Trophoblast cell (in vitro differentiated cells and primary cell): ENCODE results near the gene PFAS.
A peak's percentile ranks its signal among the peaks of the same experiment; 100 is the strongest.

Experiments
- DNase-seq, 2 donors: peaks; one replicate each; pipeline ENCODE4 v3.0.0-alpha.2; 2016
- H2AFZ ChIP-seq: 2 replicates; pipeline ENCODE4 v1.6.1; 2013; ENCODE audit warnings: low read length, moderate library complexity, mild to moderate bottlenecking; ENCODE audit not compliant: insufficient read depth, poor library complexity
- H2AK5ac ChIP-seq: 2 replicates; pipeline ENCODE4 v1.6.1; 2013; ENCODE audit warnings: mild to moderate bottlenecking, low read length
- H2BK120ac ChIP-seq: 2 replicates; pipeline ENCODE4 v1.6.1; 2013; ENCODE audit warnings: low read length, mild to moderate bottlenecking, moderate library complexity; ENCODE audit not compliant: insufficient read depth, poor library complexity
- H2BK12ac ChIP-seq: 2 replicates; pipeline ENCODE4 v1.6.1; 2013; ENCODE audit warnings: mild to moderate bottlenecking, low read length, moderate library complexity
- H2BK5ac ChIP-seq: 2 replicates; pipeline ENCODE4 v1.6.1; 2013; ENCODE audit warnings: low read length, low read depth, moderate library complexity, mild to moderate bottlenecking; ENCODE audit not compliant: poor library complexity
- H3K14ac ChIP-seq: 2 replicates; pipeline ENCODE4 v1.6.1; 2013; ENCODE audit warnings: mild to moderate bottlenecking, low read length
- H3K18ac ChIP-seq: 2 replicates; pipeline ENCODE4 v1.6.1; 2013; ENCODE audit warnings: mild to moderate bottlenecking, low read length
- H3K23ac ChIP-seq: 2 replicates; pipeline ENCODE4 v1.6.1; 2013; ENCODE audit warnings: low read length
- H3K27ac ChIP-seq: 2 replicates; pipeline ENCODE4 v1.5.1; 2013; ENCODE audit warnings: low read depth, mild to moderate bottlenecking, inconsistent platforms, low read length, moderate library complexity
- H3K27me3 ChIP-seq: 2 replicates; pipeline ENCODE4 v1.6.1; 2013; ENCODE audit warnings: inconsistent platforms, mild to moderate bottlenecking, low read length, moderate library complexity; ENCODE audit not compliant: insufficient read depth
- H3K36me3 ChIP-seq, 2 experiments: 1 replicate in 1 of 2; 2 replicates in 1 of 2; pipeline ENCODE4 v1.6.1; 2013; ENCODE audit warnings: low read length in 2 of 2, mild to moderate bottlenecking in 2 of 2, moderate library complexity in 1 of 2; ENCODE audit not compliant: insufficient read depth in 2 of 2, control insufficient read depth in 1 of 2
- H3K4ac ChIP-seq: 2 replicates; pipeline ENCODE4 v1.6.1; 2013; ENCODE audit warnings: low read depth, mild to moderate bottlenecking, low read length, moderate library complexity
- H3K4me1 ChIP-seq, 2 experiments: 1 replicate in 1 of 2; 2 replicates in 1 of 2; pipeline ENCODE4 v1.6.1; 2013; ENCODE audit warnings: low read length in 2 of 2, mild to moderate bottlenecking in 2 of 2, moderate library complexity in 1 of 2; ENCODE audit not compliant: insufficient read depth in 2 of 2, control insufficient read depth in 1 of 2
- H3K4me2 ChIP-seq: 2 replicates; pipeline ENCODE4 v1.6.1; 2013; ENCODE audit warnings: inconsistent platforms, mild to moderate bottlenecking, low read length, moderate library complexity
- H3K4me3 ChIP-seq: 2 replicates; pipeline ENCODE4 v1.5.1; 2013; ENCODE audit warnings: mild to moderate bottlenecking, low read depth, low read length, inconsistent platforms
- H3K79me1 ChIP-seq: one replicate; pipeline ENCODE4 v1.6.1; 2013; ENCODE audit warnings: low read length
- H3K79me2 ChIP-seq: 2 replicates; pipeline ENCODE4 v1.6.1; 2013; ENCODE audit warnings: low read length, mild to moderate bottlenecking; ENCODE audit not compliant: control insufficient read depth, insufficient read depth, poor library complexity
- H3K9ac ChIP-seq: 2 replicates; pipeline ENCODE4 v1.6.1; 2013; ENCODE audit warnings: mild to moderate bottlenecking, low read length
- H3K9me3 ChIP-seq: 2 replicates; pipeline ENCODE4 v1.6.1; 2013; ENCODE audit warnings: low read depth, mild to moderate bottlenecking, control low read depth, inconsistent platforms, low read length; ENCODE audit not compliant: insufficient read depth
- H4K12ac ChIP-seq: 2 replicates; pipeline ENCODE4 v1.6.1; 2013; ENCODE audit warnings: low read depth, mild to moderate bottlenecking, low read length, moderate library complexity
- H4K8ac ChIP-seq: 2 replicates; pipeline ENCODE4 v1.6.1; 2013; ENCODE audit warnings: low read depth, mild to moderate bottlenecking, low read length, moderate library complexity
- H4K91ac ChIP-seq: one replicate; pipeline ENCODE4 v1.6.1; 2013; ENCODE audit warnings: low read depth, mild to moderate bottlenecking, low read length, moderate library complexity
- WGBS: extraction: QIAGEN DNeasy Blood & Tissue Kit; methylation state at CpG from one replicate; pipeline ENCODE4 v1.1.7; 2013; ENCODE audit warnings: missing lambda C conversion rate; ENCODE audit not compliant: insufficient read length, insufficient coverage; ENCODE audit errors: extremely low coverage; 5-methylcytosine and 5-hydroxymethylcytosine counted together

PFAS gene

DNA sequence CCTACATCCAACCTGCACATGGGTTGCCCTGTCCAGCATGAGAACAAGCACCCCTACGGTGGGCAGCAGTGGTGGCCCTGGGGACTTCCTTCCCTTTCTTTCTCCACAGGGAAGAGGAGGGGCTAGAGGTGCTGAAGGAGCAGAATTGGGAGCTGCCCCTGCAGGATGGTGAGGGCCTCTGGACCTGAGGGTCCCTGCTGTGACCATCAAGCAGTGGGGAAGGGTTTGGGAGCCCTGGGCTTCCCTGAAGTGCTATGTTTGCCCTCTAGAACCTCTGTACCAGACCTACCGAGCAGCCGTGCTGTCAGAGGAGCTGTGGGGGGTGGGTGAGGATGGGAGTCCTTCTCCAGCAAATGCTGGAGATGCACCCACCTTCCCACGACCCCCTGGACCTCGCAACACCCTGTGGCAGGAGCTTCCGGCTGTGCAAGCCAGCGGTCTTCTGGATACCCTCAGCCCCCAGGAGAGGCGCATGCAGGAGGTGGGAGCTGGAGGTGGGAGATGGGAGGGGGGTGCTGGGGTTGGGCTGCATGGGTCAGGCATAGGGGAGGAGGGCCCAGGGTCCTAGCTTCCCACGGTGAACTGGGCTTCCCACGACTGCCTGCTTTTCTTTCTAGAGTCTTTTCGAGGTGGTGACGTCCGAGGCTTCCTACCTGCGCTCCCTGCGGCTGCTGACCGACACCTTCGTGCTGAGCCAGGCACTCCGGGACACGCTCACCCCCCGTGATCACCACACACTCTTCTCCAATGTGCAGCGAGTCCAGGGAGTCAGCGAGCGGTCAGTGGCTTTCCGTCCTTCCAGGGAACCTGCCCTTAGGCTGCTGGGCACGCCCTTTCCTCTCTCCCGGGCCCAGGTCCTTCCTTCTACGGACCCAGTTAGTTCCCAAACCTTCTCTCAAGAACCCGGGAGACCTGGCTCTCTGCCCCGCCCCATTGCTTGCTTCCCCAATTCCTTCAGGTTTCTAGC lies 66.0 kb downstream of the PFAS start:
- H3K18ac ChIP-seq = no peak overlapping the region
- peak overlapping the region; percentile 51 for H3K4me2 ChIP-seq
- H3K4ac ChIP-seq = no peak overlapping the region
- H3K36me3 ChIP-seq = no peaks in the 10 kb centered on the region
- no peak overlapping the region for H2BK12ac ChIP-seq
- H4K12ac ChIP-seq = no peak overlapping the region
- no peaks in the 10 kb centered on the region for H3K79me1 ChIP-seq
- H2BK5ac ChIP-seq = no peak overlapping the region
- H3K27me3 ChIP-seq = peaks cover 20% of the 10 kb centered on the region
- no peaks in the 10 kb centered on the region for H3K79me2 ChIP-seq
- H2AK5ac ChIP-seq = no peak overlapping the region
- no peak overlapping the region for H3K23ac ChIP-seq
- H4K91ac ChIP-seq = no peak overlapping the region
- no peak overlapping the region for H3K9ac ChIP-seq
- no CpG with 5 or more reads among the region's 29 CpGs for WGBS
- no peak overlapping the region for H2BK120ac ChIP-seq
- H3K4me3 ChIP-seq = peak overlapping the region; percentile 18
- H3K4me1 ChIP-seq = peaks cover 4 to 6% of the 10 kb centered on the region in 2 experiments
- H4K8ac ChIP-seq = no peak overlapping the region
- no peak for DNase-seq
- H3K9me3 ChIP-seq = peaks cover 5% of the 10 kb centered on the region
- no peak overlapping the region for H2AFZ ChIP-seq
- H3K27ac ChIP-seq = no peak overlapping the region
- H3K14ac ChIP-seq = no peak overlapping the region

DNA sequence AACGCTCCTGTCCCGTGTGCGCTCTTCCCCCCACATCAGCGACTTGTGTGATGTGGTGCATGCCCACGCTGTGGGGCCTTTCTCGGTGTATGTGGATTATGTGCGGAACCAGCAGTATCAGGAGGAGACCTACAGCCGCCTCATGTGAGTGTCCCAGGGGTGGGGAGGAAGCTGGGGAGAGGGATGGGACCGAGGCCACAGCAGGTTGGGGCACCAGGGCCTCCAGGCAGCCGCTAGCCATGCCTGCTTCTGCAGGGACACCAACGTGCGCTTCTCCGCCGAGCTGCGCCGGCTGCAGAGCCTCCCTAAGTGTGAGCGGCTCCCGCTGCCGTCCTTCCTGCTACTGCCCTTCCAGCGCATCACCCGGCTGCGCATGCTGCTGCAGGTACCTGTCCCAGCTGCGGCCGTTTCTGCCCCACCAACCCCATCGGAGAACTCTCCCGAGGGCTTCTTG lies 66.7 kb downstream of the PFAS start:
- no peak for DNase-seq
- WGBS = no CpG with 5 or more reads among the region's 26 CpGs

DNA sequence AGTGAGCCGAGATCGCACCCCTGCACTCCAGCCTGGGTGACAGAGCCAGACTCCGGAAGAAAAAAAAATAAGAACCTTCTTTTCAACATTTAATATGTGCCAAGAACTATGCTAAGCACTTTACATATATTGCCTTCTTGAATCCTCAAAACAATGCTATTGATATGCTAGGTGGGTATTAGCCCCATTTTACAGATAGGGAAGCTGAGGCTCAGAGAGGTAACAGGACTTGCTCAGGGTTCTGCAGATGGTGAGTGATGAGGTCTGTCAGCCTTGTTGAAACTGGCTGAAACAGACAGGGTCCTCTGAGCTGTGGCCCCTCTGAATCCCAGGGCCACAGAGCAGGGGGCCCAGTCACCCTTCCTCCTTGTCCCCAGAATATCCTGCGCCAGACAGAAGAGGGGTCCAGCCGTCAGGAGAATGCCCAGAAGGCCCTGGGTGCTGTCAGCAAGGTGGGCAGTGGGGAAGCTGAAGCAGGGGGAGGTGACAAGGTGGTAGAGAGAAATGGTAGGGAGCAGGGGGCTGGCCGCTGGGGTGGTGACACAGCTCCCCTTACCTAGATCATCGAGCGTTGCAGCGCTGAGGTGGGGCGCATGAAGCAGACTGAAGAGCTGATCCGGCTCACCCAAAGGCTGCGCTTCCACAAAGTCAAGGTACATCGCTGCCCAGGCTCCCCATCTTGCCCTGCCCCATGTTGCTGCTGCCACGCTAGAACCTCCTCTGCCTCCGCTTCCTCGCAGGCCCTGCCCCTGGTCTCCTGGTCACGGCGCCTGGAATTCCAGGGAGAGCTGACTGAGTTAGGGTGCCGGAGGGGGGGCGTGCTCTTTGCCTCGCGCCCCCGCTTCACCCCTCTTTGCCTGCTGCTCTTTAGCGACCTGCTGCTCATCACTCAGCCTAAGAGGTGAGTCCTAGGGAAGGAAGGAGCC lies 69.2 kb downstream of the PFAS start:
- no peak overlapping the region for H3K4ac ChIP-seq
- H4K12ac ChIP-seq = no peak overlapping the region
- H3K79me1 ChIP-seq = no peaks in the 10 kb centered on the region
- no peak overlapping the region for H3K27ac ChIP-seq
- H3K36me3 ChIP-seq = no peaks in the 10 kb centered on the region
- no peak overlapping the region for H3K14ac ChIP-seq
- H3K9ac ChIP-seq = no peak overlapping the region
- DNase-seq = no peak
- H2BK5ac ChIP-seq = no peak overlapping the region
- H3K4me1 ChIP-seq = peaks cover 2% of the 10 kb centered on the region in 2 experiments
- H3K23ac ChIP-seq = no peak overlapping the region
- no peak overlapping the region for H2AFZ ChIP-seq
- H3K9me3 ChIP-seq = peaks cover 5% of the 10 kb centered on the region
- no CpG with 5 or more reads among the region's 24 CpGs for WGBS
- H3K79me2 ChIP-seq = no peaks in the 10 kb centered on the region
- H2BK120ac ChIP-seq = no peak overlapping the region
- H3K27me3 ChIP-seq = peaks cover 20% of the 10 kb centered on the region
- no peak overlapping the region for H2BK12ac ChIP-seq
- no peak overlapping the region for H4K91ac ChIP-seq
- H3K4me2 ChIP-seq = no peak overlapping the region
- no peak overlapping the region for H3K4me3 ChIP-seq
- H4K8ac ChIP-seq = no peak overlapping the region
- no peak overlapping the region for H3K18ac ChIP-seq
- H2AK5ac ChIP-seq = no peak overlapping the region

More for the DNA sequence above, 66.7 kb downstream of the PFAS start:
- Histone ChIP-seq H2AFZ (no peak overlapping the region), H2BK120ac (no peak overlapping the region), H4K12ac (no peak overlapping the region), H3K18ac (no peak overlapping the region), H3K14ac (no peak overlapping the region), H4K8ac (no peak overlapping the region), H2AK5ac (no peak overlapping the region), H3K79me1 (no peaks in the 10 kb centered on the region), H3K79me2 (no peaks in the 10 kb centered on the region), H3K9ac (no peak overlapping the region), H3K4me2 (peak overlapping the region; percentile 51), H2BK5ac (no peak overlapping the region), H3K4me3 (no peak overlapping the region), H4K91ac (no peak overlapping the region), H3K27me3 (peaks cover 20% of the 10 kb centered on the region), H3K27ac (no peak overlapping the region), H3K9me3 (peaks cover 5% of the 10 kb centered on the region), H2BK12ac (no peak overlapping the region), H3K4me1 (peaks cover 2% of the 10 kb centered on the region in 2 experiments), H3K23ac (no peak overlapping the region), H3K4ac (no peak overlapping the region), H3K36me3 (no peaks in the 10 kb centered on the region)
